ENCODE data around the gene ZFP36L2. TPM values are rescaled to one million over a fixed set of nuclear protein-coding genes. Genes with fewer than 3 reads are reported as not detected.
A peak's percentile ranks its signal among the peaks of the same experiment; 100 is the strongest.

Gene ZFP36L2
- total and polyA plus RNA-seq, 9 of the 15 experiments (the other 6 are each of a cell fraction or from before 2014, with no cell fraction given) = 4.1 to 60.6 (median 20.3) TPM

GRCh38 chr2:43220229-43220751 is 6.1 kb downstream of the ZFP36L2 start (continued):
- TF ChIP-seq E2F8 (IDR thresholded peaks at IDR 0.05; ENCODE audit: low read depth, partially characterized antibody) (peak; percentile 10), KLF6 (CRISPR knock-in tag; IDR thresholded peaks at IDR 0.05; ENCODE audit: borderline replicate concordance) (no peak), NCOR1 (IDR thresholded peaks at IDR 0.05) (no peak), CEBPB (tag; IDR thresholded peaks at IDR 0.05) (no peak), PTTG1 (tag; IDR thresholded peaks at IDR 0.05; ENCODE audit: low read depth) (no peak), ZNF584 (CRISPR knock-in tag; IDR thresholded peaks at IDR 0.05; ENCODE audit: low read depth) (no peak), ZNF23 (CRISPR knock-in tag; IDR thresholded peaks at IDR 0.05) (no peak), THRA (IDR thresholded peaks at IDR 0.05) (no peak), PYGO2 (tag; IDR thresholded peaks at IDR 0.05) (no peak), RNF219 (CRISPR knock-in tag; IDR thresholded peaks at IDR 0.05) (no peak), ZKSCAN8 (CRISPR knock-in tag; IDR thresholded peaks at IDR 0.05) (peak; percentile 13; the same call in 1 of the 2 replicates), ZNF121 (CRISPR knock-in tag; conservative IDR thresholded peaks at IDR 0.05) (no peak), NFE2L1 (tag; IDR thresholded peaks at IDR 0.05; ENCODE audit: borderline replicate concordance, low read depth) (no peak), GATAD2B (IDR thresholded peaks at IDR 0.05; ENCODE audit: borderline replicate concordance) (no peak), ZNF143 (CRISPR knock-in tag; IDR thresholded peaks at IDR 0.05) (no peak), POLR2AphosphoS5 (IDR thresholded peaks at IDR 0.05; ENCODE audit: control insufficient read depth, insufficient read depth, low read depth, low read length) (no peak), HMG20A (CRISPR knock-in tag; conservative IDR thresholded peaks at IDR 0.05) (no peak), CHD1 (IDR thresholded peaks at IDR 0.05; ENCODE audit: low read length) (peak; percentile 72), ZNF518B (CRISPR knock-in tag; IDR thresholded peaks at IDR 0.05) (no peak), ZNF24 (IDR thresholded peaks at IDR 0.05) (0 out of 2 replicates have a peak, but pooled peaks have one; percentile 1)

Data from K562 (cell line).